NT2/D1 (cell line): Measurements from ENCODE around the gene RFX6.

Source experiments
- SUZ12 ChIP-seq: IDR thresholded peaks from 2 replicates; pipeline ENCODE4 v1.6.1; 2011; ENCODE audit not compliant: insufficient read length, insufficient read depth; ENCODE audit errors: extremely low read depth
- YY1 ChIP-seq: IDR thresholded peaks from 2 replicates; pipeline ENCODE4 v1.6.1; 2011; ENCODE audit not compliant: insufficient read length, insufficient read depth

- TF ChIP-seq SUZ12 (no peak), YY1 (no peak)
Measured at GRCh38 chr6:116883005-116883404, 6.0 kb downstream of the RFX6 start.
